ENCODE measurements around the gene FASTK. TPM values are rescaled to one million over a fixed set of nuclear protein-coding genes. Genes with fewer than 3 reads are reported as not detected.

The FASTK gene
- total and polyA plus RNA-seq, 3 donors from 2014 or later = 60.3 to 124 (median 114) TPM

GRCh38 chr7:151048911-151049463 lies 31.6 kb downstream of the FASTK start:
- no peak overlapping the region for H3K4me3 ChIP-seq
- H3K27ac ChIP-seq = no peak overlapping the region
- TF ChIP-seq CTCF (IDR thresholded peaks at IDR 0.05) = no peak
- no peak for TF ChIP-seq POLR2A (IDR thresholded peaks at IDR 0.05)
- H3K4me1 ChIP-seq = no peaks in the 10 kb centered on the region
- intact Hi-C loops (cut with DNase I; ENCODE audit: low total_unique reads) = no loop called here
- no peak for DNase-seq
- 85 to 95% methylated on average over 32 to 35 of the region's 38 CpGs for WGBS, 2 donors
- H3K27me3 ChIP-seq = no peaks in the 10 kb centered on the region
- H3K36me3 ChIP-seq (ENCODE audit: low read depth, missing control alignments) = no peaks in the 10 kb centered on the region
- no peaks in the 10 kb centered on the region for H3K9me3 ChIP-seq

- no peak for DNase-seq
- Histone ChIP-seq H3K4me3 (no peak within 1 kb of the TSS), H3K27me3 (no peaks in the 10 kb centered on the region), H3K27ac (no peak within 1 kb of the TSS), H3K9me3 (no peaks in the 10 kb centered on the region), H3K36me3 (ENCODE audit: low read depth, missing control alignments) (no peaks in the 10 kb centered on the region), H3K4me1 (no peaks in the 10 kb centered on the region)
- TF ChIP-seq CTCF (IDR thresholded peaks at IDR 0.05) = no peak
- no peak for TF ChIP-seq POLR2A (IDR thresholded peaks at IDR 0.05)
- intact Hi-C loops (cut with DNase I; ENCODE audit: low total_unique reads) = no loop called here
- WGBS, 2 donors = 77 to 81% methylated on average over 19 to 22 of the region's 22 CpGs
Observed at GRCh38 chr7:151047976-151048815, 32.4 kb downstream of the FASTK start, which contains the start of gene ASIC3. Gene ASIC3, plus strand, starts transcription at chr7:151048531. Its CDS starts 355 bp downstream, at chr7:151048886.

- WGBS, 2 donors = 47 to 72% methylated on average over 13 to 14 of the region's 14 CpGs
- Histone ChIP-seq H3K27me3 (no peaks in the 10 kb centered on the region), H3K36me3 (ENCODE audit: low read depth, missing control alignments) (no peaks in the 10 kb centered on the region), H3K4me3 (no peak overlapping the region), H3K4me1 (no peaks in the 10 kb centered on the region), H3K9me3 (no peaks in the 10 kb centered on the region), H3K27ac (no peak overlapping the region)
- intact Hi-C loops (cut with DNase I; ENCODE audit: low total_unique reads) = no loop called here
- TF ChIP-seq CTCF (IDR thresholded peaks at IDR 0.05) (no peak), POLR2A (IDR thresholded peaks at IDR 0.05) (no peak)
- DNase-seq = no peak
Observed at GRCh38 chr7:151046603-151047573, 33.7 kb downstream of the FASTK start.

GRCh38 chr7:151045967-151046366 lies 34.6 kb downstream of the FASTK start:
- H3K4me3 ChIP-seq = no peak overlapping the region
- H3K36me3 ChIP-seq (ENCODE audit: low read depth, missing control alignments) = no peaks in the 10 kb centered on the region
- no peak for TF ChIP-seq CTCF (IDR thresholded peaks at IDR 0.05)
- no peak for TF ChIP-seq POLR2A (IDR thresholded peaks at IDR 0.05)
- no peaks in the 10 kb centered on the region for H3K27me3 ChIP-seq
- no peaks in the 10 kb centered on the region for H3K4me1 ChIP-seq
- intact Hi-C loops (cut with DNase I; ENCODE audit: low total_unique reads) = no loop called here
- 85 to 88% methylated on average over 9 of the region's 9 CpGs for WGBS, 2 donors
- H3K9me3 ChIP-seq = no peaks in the 10 kb centered on the region
- DNase-seq = no peak
- no peak overlapping the region for H3K27ac ChIP-seq

All from testis (tissue), 3 donors.